Gastroesophageal sphincter (tissue), 4 donors: Measurements from ENCODE around the gene EMILIN1. TPM values are rescaled to one million over a fixed set of nuclear protein-coding genes. Genes with fewer than 3 reads are reported as not detected.

Source experiments
- ATAC-seq: fragments of 150-250 bp; one replicate; pipeline ENCODE4 v1.9.1; 2016; ENCODE audit warnings: mild to moderate bottlenecking, moderate library complexity
- H3K27ac ChIP-seq, 4 donors: fragments of 200-600 bp; sonication (generic) in 3 of 4; 1 replicate in 3 of 4; 2 replicates in 1 of 4; pipeline ENCODE4 v1.5.1; 2016 to 2019
- H3K27me3 ChIP-seq: fragments of 200-600 bp; sonication (generic); one replicate; pipeline ENCODE4 v1.5.1; 2019
- H3K36me3 ChIP-seq, 2 donors: fragments of 200-600 bp; sonication (generic); one replicate each; pipeline ENCODE4 v1.5.1; 2019; ENCODE audit warnings: control low read depth in 1 of 2
- H3K4me1 ChIP-seq, 3 donors: fragments of 200-600 bp; sonication (generic); 1 replicate in 2 of 3; 2 replicates in 1 of 3; pipeline ENCODE4 v1.5.1; 2016 to 2019; ENCODE audit warnings: control low read depth in 2 of 3
- H3K4me3 ChIP-seq, 2 donors: fragments of 200-600 bp; sonication (generic); one replicate each; pipeline ENCODE4 v1.5.1; 2019; ENCODE audit warnings: mild to moderate bottlenecking in 1 of 2, moderate library complexity in 1 of 2
- H3K9me3 ChIP-seq, 3 donors: fragments of 200-600 bp; sonication (generic); one replicate each; pipeline ENCODE4 v1.5.1; 2017 to 2019; ENCODE audit warnings: control low read depth in 2 of 3
- EP300 ChIP-seq: sonication (generic); formaldehyde crosslinking; IDR thresholded peaks from one replicate; pipeline ENCODE4 v1.6.1; 2017; ENCODE audit warnings: antibody characterized with exemption, mild to moderate bottlenecking
- POLR2A ChIP-seq, 2 donors: fragments of 450-650 bp; IDR thresholded peaks; one replicate each; pipeline ENCODE4 v1.6.1; 2017; ENCODE audit warnings: antibody characterized with exemption in 2 of 2, mild to moderate bottlenecking in 2 of 2, moderate library complexity in 1 of 2
- POLR2AphosphoS5 ChIP-seq: sonication (generic); formaldehyde crosslinking; IDR thresholded peaks from one replicate; pipeline ENCODE4 v1.6.1; 2017; ENCODE audit warnings: antibody characterized with exemption
- WGBS, 2 donors: methylation state at CpG; one replicate each; pipeline ENCODE4 v1.1.5; 2018; ENCODE audit warnings: low coverage in 1 of 2; 5-methylcytosine and 5-hydroxymethylcytosine counted together
- total RNA-seq, 4 donors: library from RNA; depleted of rRNA; stranded (reverse); fragments of >200 nt; gene quantifications; one replicate each; pipeline ENCODE4 v1.1.0, GENCODE V29; 2016
- TF ChIP-seq, protein P1 (sequence below), 4 experiments: fragments of 200-600 bp in 2 of 4; fragments of 450-650 bp in 2 of 4; sonication (generic) in 1 of 4; IDR thresholded peaks; one replicate each; pipeline ENCODE4 v1.5.1; 2017 to 2019; ENCODE audit warnings: antibody characterized with exemption in 4 of 4, mild to moderate bottlenecking in 2 of 4, moderate library complexity in 2 of 4

The EMILIN1 gene
- total RNA-seq, 4 donors from 2014 or later = 94.1 to 257 (median 174) TPM

DNA sequence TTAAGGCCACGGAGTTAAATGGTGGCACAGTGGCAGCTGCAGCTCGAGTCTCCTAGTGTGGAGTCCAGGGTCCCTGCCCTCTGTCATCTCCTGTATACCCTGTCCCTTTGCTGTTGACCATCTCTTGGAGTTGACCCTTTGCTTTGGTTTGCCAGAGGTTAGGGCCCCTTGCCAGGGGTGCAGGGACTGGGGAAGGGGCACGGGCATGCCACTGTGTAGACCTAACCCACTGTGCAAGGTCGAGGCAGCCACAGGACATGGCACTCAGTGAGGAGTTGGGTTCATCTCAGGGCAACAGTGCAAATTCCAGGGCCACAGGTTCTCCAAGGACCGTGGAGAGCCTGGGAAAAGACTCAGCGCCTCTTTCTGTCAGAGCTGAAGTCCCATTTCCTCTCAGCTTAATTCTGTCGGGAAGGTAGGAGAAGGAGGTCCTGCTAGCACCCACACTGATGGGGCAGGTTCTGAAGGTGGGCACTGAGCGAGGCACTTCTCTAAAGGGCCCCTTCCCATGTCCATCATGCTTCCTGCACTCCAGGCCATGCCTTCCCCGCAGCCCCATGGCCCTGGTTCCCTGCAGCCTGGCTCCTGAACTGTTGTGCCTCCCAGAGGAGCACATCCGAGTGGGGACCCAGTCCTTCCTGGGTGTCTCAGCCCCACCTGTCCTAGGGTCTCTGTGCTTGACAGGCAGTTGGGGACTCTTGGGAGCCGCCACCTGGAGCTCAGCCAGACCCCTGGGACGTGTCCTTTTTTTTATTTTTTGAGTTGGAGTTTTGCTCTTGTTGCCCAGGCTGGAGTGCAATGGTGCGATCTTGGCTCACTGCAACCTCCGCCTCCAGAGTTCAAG lies 10.9 kb downstream of the EMILIN1 start:
- Histone ChIP-seq H3K27me3 (no peaks in the 10 kb centered on the region), H3K27ac (no peak overlapping the region), H3K36me3 (peaks cover 0 to 8% of the 10 kb centered on the region in 2 donors), H3K4me1 (peaks cover 4 to 42% (median 11%) of the 10 kb centered on the region in 3 donors), H3K4me3 (no peak overlapping the region), H3K9me3 (no peaks in the 10 kb centered on the region)
- TF ChIP-seq, protein P1, sequence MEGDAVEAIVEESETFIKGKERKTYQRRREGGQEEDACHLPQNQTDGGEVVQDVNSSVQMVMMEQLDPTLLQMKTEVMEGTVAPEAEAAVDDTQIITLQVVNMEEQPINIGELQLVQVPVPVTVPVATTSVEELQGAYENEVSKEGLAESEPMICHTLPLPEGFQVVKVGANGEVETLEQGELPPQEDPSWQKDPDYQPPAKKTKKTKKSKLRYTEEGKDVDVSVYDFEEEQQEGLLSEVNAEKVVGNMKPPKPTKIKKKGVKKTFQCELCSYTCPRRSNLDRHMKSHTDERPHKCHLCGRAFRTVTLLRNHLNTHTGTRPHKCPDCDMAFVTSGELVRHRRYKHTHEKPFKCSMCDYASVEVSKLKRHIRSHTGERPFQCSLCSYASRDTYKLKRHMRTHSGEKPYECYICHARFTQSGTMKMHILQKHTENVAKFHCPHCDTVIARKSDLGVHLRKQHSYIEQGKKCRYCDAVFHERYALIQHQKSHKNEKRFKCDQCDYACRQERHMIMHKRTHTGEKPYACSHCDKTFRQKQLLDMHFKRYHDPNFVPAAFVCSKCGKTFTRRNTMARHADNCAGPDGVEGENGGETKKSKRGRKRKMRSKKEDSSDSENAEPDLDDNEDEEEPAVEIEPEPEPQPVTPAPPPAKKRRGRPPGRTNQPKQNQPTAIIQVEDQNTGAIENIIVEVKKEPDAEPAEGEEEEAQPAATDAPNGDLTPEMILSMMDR (IDR thresholded peaks at IDR 0.05) = no peak
- no peak for TF ChIP-seq EP300
- no peak for TF ChIP-seq POLR2A (IDR thresholded peaks at IDR 0.05)
- no peak for TF ChIP-seq POLR2AphosphoS5
- WGBS, 2 donors = 89 to 92% methylated on average over 3 to 11 of the region's 14 CpGs
- no peak for ATAC-seq

DNA sequence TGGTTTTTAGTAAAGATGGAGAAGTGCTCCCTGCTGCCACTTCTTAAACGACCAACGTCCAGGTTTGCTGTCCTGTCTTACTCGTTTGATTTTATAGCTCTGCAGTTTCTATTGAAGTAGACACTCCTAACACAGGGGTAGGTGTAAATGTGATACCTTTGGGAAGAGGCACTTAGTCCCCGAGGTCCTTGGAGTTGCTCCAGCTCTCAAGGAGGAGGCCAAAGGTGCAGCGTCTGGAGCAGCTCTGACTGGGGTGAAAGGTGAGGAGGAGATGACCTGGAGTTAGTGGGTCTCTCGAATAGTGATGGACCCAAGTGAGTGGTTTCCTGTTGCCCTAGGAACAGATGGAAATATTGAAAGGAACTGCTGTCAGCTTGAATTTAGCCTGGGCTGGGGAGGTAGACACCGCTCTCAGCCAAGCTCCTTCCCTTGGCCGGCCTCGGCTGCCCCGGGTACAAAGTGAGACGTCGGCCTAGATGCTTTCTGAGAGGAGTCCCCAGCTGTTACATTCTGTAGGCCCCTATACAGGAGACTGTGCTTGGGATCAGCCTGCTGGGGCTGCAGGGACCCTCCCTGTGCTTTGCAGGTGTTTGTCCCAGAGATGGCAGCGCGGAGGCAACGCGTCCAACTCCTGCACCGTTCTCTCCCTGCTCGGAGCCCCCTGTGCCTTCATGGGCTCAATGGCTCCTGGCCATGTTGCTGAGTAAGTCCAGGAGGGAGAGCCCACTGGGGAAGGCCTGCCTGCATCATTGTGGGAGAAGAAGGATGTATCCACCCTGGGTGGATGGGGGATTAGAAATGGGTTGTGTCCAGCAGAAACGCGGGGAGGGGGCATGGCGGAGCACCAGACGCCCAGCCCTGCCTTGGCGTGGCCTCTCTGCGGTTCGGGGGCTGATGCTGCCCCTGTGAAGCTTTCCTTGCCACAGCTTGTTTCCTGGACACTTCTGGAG lies 13.6 kb downstream of the EMILIN1 start:
- Histone ChIP-seq H3K27me3 (no peaks in the 10 kb centered on the region), H3K4me1 (peaks cover 0 to 31% (median 10%) of the 10 kb centered on the region in 3 donors), H3K27ac (no peak overlapping the region), H3K9me3 (no peaks in the 10 kb centered on the region), H3K4me3 (no peak overlapping the region), H3K36me3 (peaks cover 0 to 15% of the 10 kb centered on the region in 2 donors)
- no peak for ATAC-seq
- 62 to 85% methylated on average over 7 to 14 of the region's 25 CpGs for WGBS, 2 donors
- TF ChIP-seq, protein P1 (IDR thresholded peaks at IDR 0.05) = no peak
- TF ChIP-seq POLR2AphosphoS5 (no peak), POLR2A (IDR thresholded peaks at IDR 0.05) (no peak), EP300 (no peak)

DNA sequence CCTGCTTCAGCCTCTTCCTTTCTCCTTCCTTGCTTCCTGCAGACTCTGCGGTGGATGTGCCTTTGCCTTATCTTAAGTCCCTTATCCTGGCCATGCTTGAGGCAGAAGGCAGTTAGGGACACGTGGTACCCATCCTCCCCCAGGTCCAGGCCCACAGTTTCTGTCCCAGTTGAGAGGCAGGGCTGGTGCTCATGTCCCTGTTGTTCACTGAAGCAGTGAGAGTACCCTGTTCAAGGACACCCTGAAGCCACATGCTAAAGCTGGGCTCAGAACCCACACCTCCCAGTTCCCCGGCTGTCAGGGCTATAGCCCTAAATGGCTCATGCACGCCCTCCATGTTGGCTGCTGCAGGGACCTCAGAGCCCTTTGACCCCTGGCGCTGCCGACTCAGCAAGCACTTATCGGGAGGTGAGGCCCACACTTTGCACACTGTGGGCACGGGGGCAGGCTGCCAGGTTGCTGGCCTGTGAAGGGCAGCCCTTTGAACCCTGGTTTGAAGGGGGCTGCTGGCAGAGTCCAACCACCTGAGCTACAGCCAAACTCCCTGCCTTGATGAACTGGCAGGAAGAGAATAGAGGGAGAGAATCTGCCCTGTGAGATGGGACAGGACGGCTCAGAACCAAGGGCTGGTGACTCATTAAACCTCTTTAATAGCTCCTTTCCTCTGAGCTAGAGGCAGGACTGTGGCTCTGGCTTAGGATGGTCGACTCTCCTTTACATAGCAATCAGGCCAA lies 14.4 kb downstream of the EMILIN1 start:
- Histone ChIP-seq H3K27me3 (no peaks in the 10 kb centered on the region), H3K4me1 (peaks cover 0 to 23% (median 4%) of the 10 kb centered on the region in 3 donors), H3K9me3 (no peaks in the 10 kb centered on the region), H3K4me3 (no peak overlapping the region), H3K27ac (no peak overlapping the region), H3K36me3 (peaks cover 0 to 20% of the 10 kb centered on the region in 2 donors)
- TF ChIP-seq POLR2A (IDR thresholded peaks at IDR 0.05) (no peak), EP300 (no peak), POLR2AphosphoS5 (no peak)
- TF ChIP-seq, protein P1 (IDR thresholded peaks at IDR 0.05) = no peak
- ATAC-seq = no peak
- WGBS, 2 donors = 80 to 100% methylated on average over 1 to 2 of the region's 10 CpGs

DNA sequence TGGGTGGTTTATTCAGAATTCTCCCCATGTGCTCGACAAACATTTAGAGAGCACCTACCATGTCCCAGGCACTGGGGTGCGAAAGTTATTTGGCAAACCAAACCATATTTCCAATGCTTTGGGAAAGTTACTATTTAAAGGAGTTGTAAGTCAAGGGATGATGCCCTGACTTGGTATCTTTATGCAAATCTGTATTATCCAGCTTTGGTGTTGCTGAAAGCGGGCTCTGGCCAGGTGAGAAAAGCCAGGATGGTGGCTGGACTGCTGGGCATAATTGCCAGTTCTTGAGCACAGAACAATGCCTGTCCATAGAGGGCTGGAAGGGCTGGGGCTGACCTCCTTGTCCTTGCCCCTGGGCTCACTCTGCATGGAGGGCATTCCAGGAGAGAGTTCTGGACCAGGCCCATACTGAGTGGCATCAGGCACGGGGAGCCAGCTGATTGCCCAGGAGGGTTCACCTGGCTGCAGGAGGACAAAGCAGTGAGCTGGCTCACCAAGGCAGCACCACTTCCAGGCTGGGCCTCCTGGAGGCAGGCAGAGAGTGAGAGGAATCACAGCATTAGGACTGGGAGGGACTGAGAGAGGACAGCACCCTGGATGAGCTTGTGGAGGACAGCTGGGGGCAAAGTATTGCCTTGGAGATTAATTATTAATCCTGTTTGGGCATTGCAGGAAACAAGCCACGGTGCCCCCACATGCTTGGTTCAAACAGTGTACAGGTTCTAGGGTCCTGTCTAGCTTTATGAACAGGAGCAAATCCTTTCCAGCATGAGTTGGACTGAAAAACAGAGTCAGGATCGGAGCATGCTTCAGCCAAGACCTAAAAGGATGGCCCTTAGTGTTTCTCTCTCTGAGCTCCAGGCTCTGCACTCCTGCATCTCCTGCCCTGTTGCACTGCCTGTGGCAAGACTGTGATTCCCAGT lies 15.3 kb downstream of the EMILIN1 start:
- 77 to 90% methylated on average over 2 to 3 of the region's 6 CpGs for WGBS, 2 donors
- Histone ChIP-seq H3K27me3 (no peaks in the 10 kb centered on the region), H3K9me3 (no peaks in the 10 kb centered on the region), H3K27ac (no peak overlapping the region), H3K4me1 (peaks cover 0 to 14% (median 4%) of the 10 kb centered on the region in 3 donors), H3K36me3 (peaks cover 0 to 20% of the 10 kb centered on the region in 2 donors), H3K4me3 (no peak overlapping the region)
- no peak for TF ChIP-seq POLR2AphosphoS5
- TF ChIP-seq POLR2A (IDR thresholded peaks at IDR 0.05) = no peak
- TF ChIP-seq, protein P1 (IDR thresholded peaks at IDR 0.05) = no peak
- TF ChIP-seq EP300 = no peak
- ATAC-seq = no peak
